Activated CD4-positive, alpha-beta memory T cell treated with anti-CD3 and anti-CD28 coated beads for 36 hours (primary cell): ENCODE data around the gene RCAN3. TPM values are rescaled to one million over a fixed set of nuclear protein-coding genes. Genes with fewer than 3 reads are reported as not detected.

Experiments
- CTCF ChIA-PET: fragments of 350-600 bp; sonication (Branson Sonifier 250); formaldehyde crosslinking; loops from one replicate; lab custom pipeline; 2021; ENCODE audit warnings: antibody characterized with exemption, inconsistent platforms; lab: Charles Lee
- POLR2A ChIA-PET: fragments of 350-600 bp; sonication (Branson Sonifier 250); formaldehyde crosslinking; loops from one replicate; lab custom pipeline; 2021; ENCODE audit warnings: antibody characterized with exemption; lab: Charles Lee
- DNase-seq: peaks from one replicate; pipeline ENCODE4 v3.0.0-alpha.2; 2020
- H3K27ac Mint-ChIP-seq: one replicate; pipeline ENCODE4 v1.8.0; 2021; ENCODE audit warnings: mixed read lengths
- H3K27me3 Mint-ChIP-seq: one replicate; pipeline ENCODE4 v1.8.0; 2021; ENCODE audit warnings: mixed read lengths
- H3K36me3 Mint-ChIP-seq: one replicate; pipeline ENCODE4 v1.8.0; 2021; ENCODE audit warnings: mixed read lengths
- H3K4me1 Mint-ChIP-seq: one replicate; pipeline ENCODE4 v1.8.0; 2021; ENCODE audit warnings: low read depth, mixed read lengths
- H3K4me3 Mint-ChIP-seq: one replicate; pipeline ENCODE4 v1.8.0; 2021; ENCODE audit warnings: mild to moderate bottlenecking, mixed read lengths
- H3K9me3 Mint-ChIP-seq: one replicate; pipeline ENCODE4 v1.8.0; 2021; ENCODE audit warnings: mixed read lengths
- intact Hi-C: fragments of 100-400 bp; cut with micrococcal nuclease; formaldehyde crosslinking; loops from one replicate; pipeline ENCODE4 v1.15.1; 2023
- total RNA-seq, 2 experiments: library from RNA; stranded (reverse); gene quantifications; one replicate each; pipeline ENCODE4 v1.2.3, GENCODE V29; 2021

RCAN3 gene
- total RNA-seq, 2 experiments from 2014 or later: 71.3 to 78.8 TPM

DNA sequence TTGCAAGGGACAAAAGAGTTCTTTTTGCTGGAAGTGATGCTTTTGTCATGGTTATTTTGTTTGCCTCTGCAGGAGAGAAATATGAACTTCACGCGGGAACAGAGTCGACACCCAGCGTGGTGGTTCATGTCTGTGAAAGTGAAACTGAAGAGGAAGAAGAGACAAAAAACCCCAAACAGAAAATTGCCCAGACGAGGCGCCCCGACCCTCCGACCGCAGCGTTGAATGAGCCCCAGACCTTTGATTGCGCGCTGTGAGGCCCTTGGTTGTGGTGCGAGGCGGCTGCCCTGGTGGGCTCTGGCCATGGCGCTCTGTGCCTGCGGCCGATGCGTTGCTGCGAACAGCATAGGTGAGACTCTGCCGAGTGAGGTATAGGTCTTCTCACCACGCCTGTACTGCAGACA is 32.4 kb downstream of the RCAN3 start:
- intact Hi-C loops: loop anchor here (1.0 to 2.0 kb wide), 3 partner anchors 33 to 120 kb away; partner anchors contain the start of genes NIPAL3 and RCAN3
- peak; percentile 85 for DNase-seq
- H3K9me3 Mint-ChIP-seq: no peaks in the 10 kb centered on the region
- H3K4me1 Mint-ChIP-seq: peaks cover 76% of the 10 kb centered on the region
- H3K27ac Mint-ChIP-seq: peak overlapping the region; percentile 99
- CTCF ChIA-PET: interaction anchor here (1.2 to 5.8 kb wide), 6 partner anchors 9 to 143 kb away, joined by 3 to 40 read pairs (median 13); partner anchors contain the start of genes NIPAL3 and RCAN3
- POLR2A ChIA-PET: interaction anchor here (1.0 to 3.7 kb wide), 5 partner anchors 33 to 122 kb away, joined by 3 to 23 read pairs (median 7); partner anchors contain the start of genes NIPAL3, RCAN3 and STPG1
- no peaks in the 10 kb centered on the region for H3K27me3 Mint-ChIP-seq
- peak overlapping the region; percentile 76 for H3K4me3 Mint-ChIP-seq
- peaks cover 56% of the 10 kb centered on the region for H3K36me3 Mint-ChIP-seq

DNA sequence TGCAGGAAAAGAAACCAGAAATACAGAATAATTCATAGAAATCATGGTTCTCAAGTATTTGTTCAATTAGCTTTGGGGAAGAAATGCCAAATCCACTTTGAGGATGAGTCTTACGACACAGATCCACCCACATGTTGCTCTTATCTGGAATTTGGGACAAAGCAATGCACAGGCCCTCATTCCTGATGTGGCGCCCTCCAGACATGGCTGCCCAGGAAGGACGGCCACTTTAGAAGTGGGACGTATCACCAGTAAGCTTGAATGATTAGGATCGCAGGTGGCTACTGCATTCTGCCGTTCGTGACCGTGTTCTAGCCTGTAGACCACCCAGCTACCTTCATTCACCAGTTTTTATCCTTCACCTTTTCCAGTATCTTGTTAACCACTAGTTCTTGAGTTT is 33.1 kb downstream of the RCAN3 start:
- peak overlapping the region; percentile 76 for H3K4me3 Mint-ChIP-seq
- H3K27ac Mint-ChIP-seq: peak overlapping the region; percentile 99
- intact Hi-C loops: loop anchor here (1.0 to 2.0 kb wide), 4 partner anchors 33 to 120 kb away; partner anchors contain the start of genes NIPAL3 and RCAN3
- ChIA-PET POLR2A (interaction anchor here (0.6 to 3.7 kb wide), 9 partner anchors 22 to 144 kb away, joined by 3 to 23 read pairs (median 5); partner anchors contain the start of genes NIPAL3, RCAN3 and STPG1), CTCF (interaction anchor here (1.0 to 5.8 kb wide), 7 partner anchors 10 to 144 kb away, joined by 3 to 40 read pairs (median 9); partner anchors contain the start of genes NIPAL3 and RCAN3)
- H3K4me1 Mint-ChIP-seq: peaks cover 79% of the 10 kb centered on the region
- H3K36me3 Mint-ChIP-seq: peaks cover 53% of the 10 kb centered on the region
- DNase-seq: no peak
- no peaks in the 10 kb centered on the region for H3K27me3 Mint-ChIP-seq
- H3K9me3 Mint-ChIP-seq: no peaks in the 10 kb centered on the region

DNA sequence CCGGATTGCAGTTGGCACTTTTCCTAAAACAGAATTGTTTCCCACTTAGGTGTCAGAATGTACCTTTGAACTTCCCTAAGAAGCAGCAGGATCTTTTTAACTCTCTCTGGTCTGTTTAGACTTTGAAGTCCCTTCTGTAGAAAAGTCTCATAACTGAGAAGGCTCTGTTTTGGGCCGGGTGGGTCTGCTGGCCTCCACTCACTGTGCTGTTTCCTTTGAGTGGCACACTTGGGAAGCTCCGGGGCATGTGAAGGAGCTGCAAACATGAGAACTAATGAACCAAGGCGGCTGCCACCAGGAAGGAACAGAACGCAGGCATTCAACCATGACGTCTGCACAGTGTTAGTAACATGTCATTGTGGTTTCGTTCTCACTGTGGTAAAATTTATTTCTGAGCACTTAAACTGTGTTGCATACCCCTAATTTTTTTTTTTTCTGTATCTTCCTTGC is 33.8 kb downstream of the RCAN3 start:
- Mint-ChIP-seq H3K9me3 (no peaks in the 10 kb centered on the region), H3K4me3 (peak overlapping the region; percentile 76), H3K27ac (peak overlapping the region; percentile 99), H3K36me3 (peaks cover 51% of the 10 kb centered on the region), H3K4me1 (peaks cover 83% of the 10 kb centered on the region), H3K27me3 (no peaks in the 10 kb centered on the region)
- POLR2A ChIA-PET: interaction anchor here (0.7 to 3.7 kb wide), 7 partner anchors 23 to 123 kb away, joined by 3 to 23 read pairs (median 4); partner anchors contain the start of genes NIPAL3, RCAN3 and STPG1
- intact Hi-C loops: loop anchor here (1.0 kb wide), 1 partner anchor 48 kb away; no protein-coding TSS in a partner anchor
- CTCF ChIA-PET: interaction anchor here (0.8 to 5.8 kb wide), 9 partner anchors 11 to 145 kb away, joined by 3 to 40 read pairs (median 4); partner anchors contain the start of genes NIPAL3 and RCAN3
- DNase-seq: peak; percentile 81

DNA sequence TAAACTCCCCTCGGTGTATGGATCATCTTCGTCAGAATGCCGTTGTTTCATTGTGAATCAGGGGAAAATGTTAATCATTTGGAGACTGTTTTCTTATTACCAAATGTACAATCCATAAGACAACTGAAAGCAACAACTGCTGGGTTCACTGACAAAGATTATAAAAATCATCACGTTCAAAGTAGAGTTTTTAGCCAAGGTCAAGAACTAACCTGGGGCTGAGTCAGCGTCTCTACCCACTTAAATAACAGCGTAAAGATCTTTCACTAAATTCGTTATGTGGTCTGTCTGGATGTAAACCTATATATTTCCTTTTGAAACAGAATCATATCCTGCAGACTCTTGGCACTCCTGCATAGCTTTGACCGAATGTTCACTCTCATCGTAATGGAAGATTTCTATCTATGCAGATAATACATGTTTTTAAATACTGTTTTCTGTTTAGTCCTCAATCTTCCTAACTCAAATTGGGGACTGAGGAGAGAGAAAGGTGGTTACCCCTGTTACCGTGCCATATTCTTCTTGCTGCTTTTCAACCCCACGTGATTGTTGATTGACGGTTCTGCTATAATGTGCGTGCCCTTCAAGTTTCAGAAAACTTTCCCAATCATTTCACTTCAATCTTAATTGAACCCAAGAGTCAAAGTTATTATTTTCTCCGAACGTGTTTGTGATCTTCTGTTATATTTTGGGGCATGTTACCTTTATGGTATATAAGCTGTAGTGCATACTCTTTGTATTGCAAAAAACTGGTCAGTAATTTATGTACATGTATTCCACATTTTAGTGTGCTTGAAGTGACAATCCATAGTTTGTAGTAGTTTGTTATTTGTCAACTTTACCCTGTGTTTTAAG is 37.6 kb downstream of the RCAN3 start:
- POLR2A ChIA-PET: interaction anchor here (0.6 to 2.1 kb wide), 9 partner anchors 35 to 386 kb away, joined by 3 to 10 read pairs (median 3); partner anchors contain the start of genes RCAN3 and STPG1
- Mint-ChIP-seq H3K4me1 (peaks cover 73% of the 10 kb centered on the region), H3K27me3 (no peaks in the 10 kb centered on the region), H3K27ac (peak overlapping the region; percentile 93), H3K9me3 (no peaks in the 10 kb centered on the region), H3K36me3 (peaks cover 23% of the 10 kb centered on the region), H3K4me3 (peak overlapping the region; percentile 39)
- intact Hi-C loops: loop anchor here (1.0 to 5.0 kb wide), 8 partner anchors 38 to 381 kb away; partner anchors contain the start of genes CLIC4, NIPAL3 and RCAN3
- CTCF ChIA-PET: interaction anchor here (0.6 to 4.0 kb wide), 15 partner anchors 10 to 341 kb away, joined by 3 to 48 read pairs (median 4); partner anchors contain the start of gene NIPAL3
- DNase-seq: peak; percentile 63

DNA sequence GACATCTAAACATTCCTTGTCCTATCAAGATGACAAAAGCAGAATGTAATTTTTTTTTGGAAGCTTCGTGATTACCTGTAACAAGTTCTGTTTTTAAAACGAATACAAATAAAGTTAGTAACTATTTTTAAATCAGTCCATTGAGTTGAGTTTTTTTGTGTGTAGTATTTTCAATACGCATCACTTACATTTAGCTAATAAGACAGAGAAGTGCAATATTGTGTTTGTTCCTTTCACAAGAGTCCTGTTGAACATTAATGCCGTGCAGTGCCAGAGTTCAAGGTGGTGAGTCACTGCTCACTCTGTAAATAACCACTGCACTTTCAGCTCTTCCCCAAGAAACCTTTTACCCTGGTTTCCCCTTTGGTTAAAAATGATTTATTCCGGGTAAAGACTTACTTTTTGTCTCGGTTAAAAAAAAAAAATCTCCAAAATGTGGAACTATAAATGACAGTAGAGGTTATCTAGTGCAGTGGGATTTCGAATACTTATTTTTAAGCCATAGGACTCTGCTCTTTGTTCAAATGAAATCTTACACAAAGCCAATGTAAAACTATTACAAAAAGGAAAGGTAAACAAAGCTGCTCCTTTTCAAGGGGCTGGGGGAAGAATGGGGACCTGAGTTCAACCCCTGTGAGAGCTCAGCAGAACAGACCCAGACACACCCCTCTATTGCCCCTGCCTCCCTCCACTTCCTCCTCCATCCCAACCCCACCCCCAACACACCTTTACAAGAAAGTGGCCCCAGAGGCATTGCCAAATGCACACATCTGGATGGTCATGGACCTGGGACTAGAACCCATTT is 38.5 kb downstream of the RCAN3 start:
- peak overlapping the region; percentile 39 for H3K4me3 Mint-ChIP-seq
- H3K4me1 Mint-ChIP-seq: peaks cover 72% of the 10 kb centered on the region
- POLR2A ChIA-PET: interaction anchor here (0.6 to 2.1 kb wide), 9 partner anchors 35 to 385 kb away, joined by 3 to 10 read pairs (median 3); partner anchors contain the start of genes RCAN3 and STPG1
- H3K27me3 Mint-ChIP-seq: no peaks in the 10 kb centered on the region
- CTCF ChIA-PET: interaction anchor here (0.6 to 4.0 kb wide), 23 partner anchors 9 to 342 kb away, joined by 3 to 48 read pairs (median 4); partner anchors contain the start of genes NIPAL3 and RCAN3
- intact Hi-C loops: loop anchor here (1.0 to 5.0 kb wide), 9 partner anchors 39 to 380 kb away; partner anchors contain the start of genes CLIC4, NIPAL3 and RCAN3
- DNase-seq: peak; percentile 56
- no peaks in the 10 kb centered on the region for H3K9me3 Mint-ChIP-seq
- H3K27ac Mint-ChIP-seq: peak overlapping the region; percentile 93
- H3K36me3 Mint-ChIP-seq: peaks cover 15% of the 10 kb centered on the region

DNA sequence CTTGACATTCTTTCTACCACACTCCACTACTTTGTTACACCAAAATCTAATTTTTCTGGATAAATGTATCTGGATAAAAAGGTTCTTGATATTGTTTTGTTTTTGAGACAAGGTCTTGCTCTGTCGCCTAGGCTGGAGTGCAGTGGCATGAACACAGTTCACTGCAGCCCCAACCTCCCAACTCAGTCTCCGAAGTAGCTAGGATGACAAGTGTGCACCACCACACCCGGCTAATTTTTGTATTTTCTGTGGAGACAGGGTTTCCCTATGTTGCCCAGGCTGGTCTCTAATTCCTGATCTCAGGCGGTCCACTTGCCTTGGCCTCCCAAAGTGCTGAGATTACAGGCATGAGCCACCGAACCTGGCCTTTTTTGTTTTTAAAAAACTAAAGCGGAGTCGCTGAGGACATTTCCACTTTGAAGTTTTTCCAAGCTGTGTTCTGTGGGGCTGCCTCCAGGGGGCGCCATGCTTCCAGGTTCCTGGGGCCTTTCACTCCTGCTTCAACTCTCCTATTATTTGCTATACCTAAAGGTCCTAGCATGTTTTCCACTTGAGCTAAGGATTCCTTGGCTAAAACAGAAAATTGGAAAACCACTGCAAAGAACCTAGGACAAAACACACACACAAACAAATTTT is 39.2 kb downstream of the RCAN3 start:
- Mint-ChIP-seq H3K4me1 (peaks cover 65% of the 10 kb centered on the region), H3K36me3 (peaks cover 10% of the 10 kb centered on the region), H3K9me3 (no peaks in the 10 kb centered on the region), H3K27me3 (no peaks in the 10 kb centered on the region), H3K27ac (peak overlapping the region; percentile 93), H3K4me3 (no peak overlapping the region)
- POLR2A ChIA-PET: interaction anchor here (1.0 to 2.1 kb wide), 5 partner anchors 40 to 354 kb away, joined by 3 to 10 read pairs (median 3); partner anchors contain the start of genes RCAN3 and STPG1
- intact Hi-C loops: loop anchor here (1.0 to 5.0 kb wide), 6 partner anchors 45 to 379 kb away; partner anchors contain the start of gene CLIC4
- CTCF ChIA-PET: interaction anchor here (0.8 to 4.0 kb wide), 18 partner anchors 18 to 343 kb away, joined by 3 to 48 read pairs (median 4); partner anchors contain the start of genes NIPAL3 and RCAN3
- peak; percentile 58 for DNase-seq

DNA sequence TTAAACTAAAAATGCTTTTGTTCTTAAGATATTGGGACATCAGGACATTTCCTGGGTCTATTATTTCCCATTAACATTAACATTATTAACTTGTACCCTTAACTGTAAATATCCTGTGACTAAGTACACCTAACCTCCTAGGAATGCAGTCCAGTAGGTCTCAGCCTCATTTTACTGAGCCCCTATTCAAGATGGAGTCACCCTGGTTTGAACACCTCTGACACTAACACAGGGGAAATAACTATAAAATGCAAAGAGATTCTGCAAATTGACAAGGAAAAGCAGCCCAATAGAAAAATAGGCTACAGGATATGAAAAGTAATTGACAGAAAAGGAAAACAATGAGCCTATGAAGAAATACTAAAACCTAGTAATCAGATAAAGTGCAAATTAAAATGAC is 41.6 kb downstream of the RCAN3 start:
- ChIA-PET POLR2A (no interaction called here), CTCF (interaction anchor here (3.0 kb wide), 1 partner anchor 43 kb away, joined by 18 read pairs; no protein-coding TSS in a partner anchor)
- Mint-ChIP-seq H3K27me3 (no peaks in the 10 kb centered on the region), H3K36me3 (no peaks in the 10 kb centered on the region), H3K9me3 (no peaks in the 10 kb centered on the region), H3K27ac (no peak overlapping the region), H3K4me3 (no peak overlapping the region), H3K4me1 (peaks cover 47% of the 10 kb centered on the region)
- no peak for DNase-seq
- intact Hi-C loops: loop anchor here (5.0 kb wide), 1 partner anchor 203 kb away; the partner anchor contains the start of gene CLIC4

DNA sequence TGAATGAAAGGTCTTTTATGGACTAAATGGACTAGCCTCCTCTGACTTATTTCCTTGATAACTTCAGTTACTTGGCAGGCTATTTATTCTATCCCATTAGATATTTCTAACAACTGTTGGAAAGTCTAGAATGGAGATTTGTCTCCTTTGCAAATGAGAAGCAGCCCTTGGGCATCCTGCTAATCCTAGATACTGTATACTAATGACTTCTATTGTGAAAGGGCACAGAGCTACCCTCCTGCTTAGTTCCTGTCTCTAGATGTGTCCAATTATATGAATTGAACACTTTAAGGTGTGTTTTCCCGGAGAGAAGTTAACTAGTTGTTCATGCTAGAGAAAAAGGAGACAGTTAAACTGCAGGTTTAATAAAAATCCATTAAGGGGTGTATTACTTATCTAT is 43.0 kb downstream of the RCAN3 start:
- CTCF ChIA-PET: interaction anchor here (0.5 to 3.0 kb wide), 3 partner anchors 42 to 130 kb away, joined by 4 to 18 read pairs (median 5); partner anchors contain the start of gene NIPAL3
- POLR2A ChIA-PET: no interaction called here
- intact Hi-C loops: no loop called here

DNA sequence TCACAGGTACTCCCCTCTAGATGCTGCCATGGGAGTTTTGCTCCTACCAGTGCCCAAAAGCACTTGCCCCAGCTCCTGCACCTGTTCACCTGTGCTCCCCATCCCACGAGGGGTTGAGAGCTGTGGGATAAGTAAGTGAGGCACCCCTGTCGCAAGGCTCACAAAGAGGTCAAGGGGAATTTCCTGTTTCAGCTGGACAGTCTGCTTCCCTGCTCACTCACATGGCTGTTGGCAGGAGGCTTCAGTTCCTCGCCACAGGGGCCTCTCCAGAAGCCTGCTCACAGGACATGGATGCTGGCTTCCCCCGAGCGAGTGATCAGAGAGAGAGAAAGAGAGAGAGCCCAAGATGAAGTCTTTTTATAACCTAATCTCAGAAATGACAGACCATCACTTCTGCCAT is 44.6 kb downstream of the RCAN3 start:
- no peak overlapping the region for H3K4me3 Mint-ChIP-seq
- no peaks in the 10 kb centered on the region for H3K9me3 Mint-ChIP-seq
- POLR2A ChIA-PET: no interaction called here
- no peak overlapping the region for H3K27ac Mint-ChIP-seq
- CTCF ChIA-PET: interaction anchor here (1.0 to 3.0 kb wide), 4 partner anchors 11 to 40 kb away, joined by 3 to 18 read pairs (median 8); no protein-coding TSS in a partner anchor
- no peak for DNase-seq
- peaks cover 17% of the 10 kb centered on the region for H3K4me1 Mint-ChIP-seq
- no peaks in the 10 kb centered on the region for H3K36me3 Mint-ChIP-seq
- no peaks in the 10 kb centered on the region for H3K27me3 Mint-ChIP-seq
- intact Hi-C loops: no loop called here

More for the DNA sequence above, 43.0 kb downstream of the RCAN3 start:
- no peaks in the 10 kb centered on the region for H3K9me3 Mint-ChIP-seq
- no peaks in the 10 kb centered on the region for H3K27me3 Mint-ChIP-seq
- H3K36me3 Mint-ChIP-seq: no peaks in the 10 kb centered on the region
- no peak overlapping the region for H3K27ac Mint-ChIP-seq
- DNase-seq: no peak
- H3K4me3 Mint-ChIP-seq: no peak overlapping the region
- H3K4me1 Mint-ChIP-seq: peaks cover 32% of the 10 kb centered on the region

DNA sequence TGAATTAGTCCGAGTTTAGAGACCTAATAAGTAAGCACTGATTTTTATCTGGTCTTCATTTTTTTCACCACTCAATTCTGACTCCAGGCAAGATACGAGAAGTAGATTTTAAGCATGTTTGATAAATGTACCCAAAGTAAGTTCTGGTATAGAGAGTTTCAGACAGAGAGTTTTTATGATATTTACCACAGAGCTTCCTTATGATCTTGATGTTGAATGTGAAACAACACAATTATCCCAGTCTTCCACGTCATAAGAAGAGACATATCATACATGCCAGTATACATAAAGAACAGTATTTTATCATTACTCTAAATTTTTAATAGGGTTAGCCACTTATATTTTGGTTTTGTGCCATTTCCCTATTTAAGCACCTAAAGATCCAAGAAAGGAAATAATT is 45.4 kb downstream of the RCAN3 start:
- peaks cover 17% of the 10 kb centered on the region for H3K4me1 Mint-ChIP-seq
- no peaks in the 10 kb centered on the region for H3K36me3 Mint-ChIP-seq
- ChIA-PET CTCF (interaction anchor here (0.9 to 2.8 kb wide), 5 partner anchors 12 to 70 kb away, joined by 3 to 11 read pairs (median 5); no protein-coding TSS in a partner anchor), POLR2A (no interaction called here)
- intact Hi-C loops: no loop called here
- H3K9me3 Mint-ChIP-seq: no peaks in the 10 kb centered on the region
- H3K27me3 Mint-ChIP-seq: no peaks in the 10 kb centered on the region
- no peak for DNase-seq
- H3K27ac Mint-ChIP-seq: no peak overlapping the region
- H3K4me3 Mint-ChIP-seq: no peak overlapping the region
